ENCODE measurements around the gene SLC35G2.

GRCh38 chr3:136882571-136882970 lies 63.6 kb downstream of the SLC35G2 start:
- TF ChIP-seq CTCF (IDR thresholded peaks at IDR 0.05) = no peak
- TF ChIP-seq POLR2A (IDR thresholded peaks at IDR 0.05) = no peak
